Natural killer cell (primary cell): ENCODE data around the gene RPL39L. TPM values are rescaled to one million over a fixed set of nuclear protein-coding genes. Genes with fewer than 3 reads are reported as not detected.
A peak's percentile ranks its signal among the peaks of the same experiment; 100 is the strongest.

Source experiments
- ATAC-seq, 3 donors: fragments of 150-1000 bp in 2 of 3; fragments of 200-7000 bp in 1 of 3; cut with Tn5 transposase; 1 replicate in 1 of 3; 2 replicates in 2 of 3; pipeline ENCODE4 v1.10.0; 2021; ENCODE audit warnings: mild to moderate bottlenecking in 2 of 3, moderate library complexity in 2 of 3
- DNase-seq, 2 donors: peaks; one replicate each; pipeline versions ENCODE4 v3.0.0 to v3.0.0-alpha.2; 2013 to 2021; ENCODE audit warnings: mixed read lengths in 1 of 2
- H3K27ac ChIP-seq: one replicate; pipeline ENCODE4 v1.5.1; 2013; ENCODE audit warnings: mild to moderate bottlenecking, low read length
- H3K27me3 ChIP-seq: one replicate; pipeline ENCODE4 v1.6.1; 2013; ENCODE audit warnings: low read length; ENCODE audit not compliant: control insufficient read depth, insufficient read depth
- H3K36me3 ChIP-seq: one replicate; pipeline ENCODE4 v1.6.1; 2013; ENCODE audit warnings: low read length; ENCODE audit not compliant: control insufficient read depth, insufficient read depth
- H3K4me1 ChIP-seq: one replicate; pipeline ENCODE4 v1.6.1; 2013; ENCODE audit warnings: low read length; ENCODE audit not compliant: control insufficient read depth, insufficient read depth
- H3K4me3 ChIP-seq: one replicate; pipeline ENCODE4 v1.5.1; 2013; ENCODE audit warnings: low read length
- H3K9me3 ChIP-seq: one replicate; pipeline ENCODE4 v1.6.1; 2013; ENCODE audit warnings: low read length; ENCODE audit not compliant: control insufficient read depth, insufficient read depth
- H3K27ac Mint-ChIP-seq, 2 donors: one replicate each; pipeline ENCODE4 v1.8.0; 2022; ENCODE audit warnings: mild to moderate bottlenecking in 2 of 2, mixed read lengths in 2 of 2, moderate library complexity in 1 of 2
- H3K27me3 Mint-ChIP-seq, 2 donors: one replicate each; pipeline ENCODE4 v1.8.0; 2022; ENCODE audit warnings: low read depth in 2 of 2, mixed read lengths in 2 of 2
- H3K36me3 Mint-ChIP-seq: one replicate; pipeline ENCODE4 v1.8.0; 2022; ENCODE audit warnings: mixed read lengths
- H3K4me1 Mint-ChIP-seq, 2 donors: one replicate each; pipeline ENCODE4 v1.8.0; 2022; ENCODE audit warnings: mixed read lengths in 2 of 2
- H3K4me3 Mint-ChIP-seq: one replicate; pipeline ENCODE4 v1.8.0; 2022; ENCODE audit warnings: mild to moderate bottlenecking, moderate library complexity, mixed read lengths
- H3K9me3 Mint-ChIP-seq, 2 donors: one replicate each; pipeline ENCODE4 v1.8.0; 2022; ENCODE audit warnings: mixed read lengths in 2 of 2
- WGBS: methylation state at CpG from one replicate; pipeline ENCODE4 v1.1.7; 2013; ENCODE audit warnings: missing lambda C conversion rate; ENCODE audit not compliant: insufficient coverage; 5-methylcytosine and 5-hydroxymethylcytosine counted together
- intact Hi-C: fragments of 100-400 bp; cut with micrococcal nuclease; formaldehyde crosslinking; loops from one replicate; pipeline ENCODE4 v1.14.2; 2022
- total RNA-seq, 4 donors: library from RNA; stranded (reverse); fragments of 120-200 nt in 1 of 4; gene quantifications; one replicate each; pipeline versions ENCODE4 v1.2.3 to v1.2.4, GENCODE V29; 2013 to 2022
- TF ChIP-seq, protein P1 (sequence below): fragments of 200-600 bp; IDR thresholded peaks from one replicate; pipeline ENCODE4 v1.8.0; 2022; ENCODE audit warnings: antibody characterized with exemption

The RPL39L gene
- total RNA-seq, 3 donors from 2014 or later (not counting 1 experiment from before 2014, with no cell fraction given): 3.1 to 6.6 (median 4.3) TPM

DNA sequence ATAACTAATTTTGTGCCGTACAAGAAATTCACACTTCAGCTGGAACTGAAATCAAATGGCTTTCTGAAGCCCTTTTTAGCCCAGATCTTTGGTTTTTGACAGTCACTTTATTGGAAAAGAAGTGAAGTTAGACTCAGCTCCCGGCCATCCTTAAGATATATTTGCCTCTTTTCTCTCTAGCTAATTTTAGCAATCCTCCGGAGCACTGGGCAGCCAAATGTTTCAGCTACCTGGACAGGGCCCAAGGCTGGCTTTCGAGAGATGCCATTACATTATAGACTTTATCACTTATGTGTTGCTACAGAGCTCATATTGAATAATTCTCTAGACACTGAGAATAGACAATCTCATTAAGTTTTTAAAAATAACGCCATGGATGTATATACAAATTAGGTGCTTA, 28.5 kb upstream of the RPL39L start:
- H3K4me3 ChIP-seq: no peak overlapping the region
- no peak overlapping the region for H3K4me3 Mint-ChIP-seq
- intact Hi-C loops: loop anchor here (5.0 kb wide), 1 partner anchor 550 kb away; no protein-coding TSS in a partner anchor
- H3K36me3 Mint-ChIP-seq: no peaks in the 10 kb centered on the region
- DNase-seq: no peak
- WGBS: 89% methylated on average over 4 of the region's 5 CpGs
- H3K27me3 Mint-ChIP-seq: peaks cover 16 to 31% of the 10 kb centered on the region in 2 donors
- H3K4me1 ChIP-seq: no peaks in the 10 kb centered on the region
- H3K4me1 Mint-ChIP-seq: no peaks in the 10 kb centered on the region
- H3K27me3 ChIP-seq: peaks cover 3% of the 10 kb centered on the region
- H3K27ac Mint-ChIP-seq: no peak overlapping the region
- no peaks in the 10 kb centered on the region for H3K9me3 ChIP-seq
- no peaks in the 10 kb centered on the region for H3K9me3 Mint-ChIP-seq
- TF ChIP-seq, protein P1, sequence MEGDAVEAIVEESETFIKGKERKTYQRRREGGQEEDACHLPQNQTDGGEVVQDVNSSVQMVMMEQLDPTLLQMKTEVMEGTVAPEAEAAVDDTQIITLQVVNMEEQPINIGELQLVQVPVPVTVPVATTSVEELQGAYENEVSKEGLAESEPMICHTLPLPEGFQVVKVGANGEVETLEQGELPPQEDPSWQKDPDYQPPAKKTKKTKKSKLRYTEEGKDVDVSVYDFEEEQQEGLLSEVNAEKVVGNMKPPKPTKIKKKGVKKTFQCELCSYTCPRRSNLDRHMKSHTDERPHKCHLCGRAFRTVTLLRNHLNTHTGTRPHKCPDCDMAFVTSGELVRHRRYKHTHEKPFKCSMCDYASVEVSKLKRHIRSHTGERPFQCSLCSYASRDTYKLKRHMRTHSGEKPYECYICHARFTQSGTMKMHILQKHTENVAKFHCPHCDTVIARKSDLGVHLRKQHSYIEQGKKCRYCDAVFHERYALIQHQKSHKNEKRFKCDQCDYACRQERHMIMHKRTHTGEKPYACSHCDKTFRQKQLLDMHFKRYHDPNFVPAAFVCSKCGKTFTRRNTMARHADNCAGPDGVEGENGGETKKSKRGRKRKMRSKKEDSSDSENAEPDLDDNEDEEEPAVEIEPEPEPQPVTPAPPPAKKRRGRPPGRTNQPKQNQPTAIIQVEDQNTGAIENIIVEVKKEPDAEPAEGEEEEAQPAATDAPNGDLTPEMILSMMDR: no peak
- no peak overlapping the region for H3K27ac ChIP-seq
- H3K36me3 ChIP-seq: no peaks in the 10 kb centered on the region
- no peak for ATAC-seq

DNA sequence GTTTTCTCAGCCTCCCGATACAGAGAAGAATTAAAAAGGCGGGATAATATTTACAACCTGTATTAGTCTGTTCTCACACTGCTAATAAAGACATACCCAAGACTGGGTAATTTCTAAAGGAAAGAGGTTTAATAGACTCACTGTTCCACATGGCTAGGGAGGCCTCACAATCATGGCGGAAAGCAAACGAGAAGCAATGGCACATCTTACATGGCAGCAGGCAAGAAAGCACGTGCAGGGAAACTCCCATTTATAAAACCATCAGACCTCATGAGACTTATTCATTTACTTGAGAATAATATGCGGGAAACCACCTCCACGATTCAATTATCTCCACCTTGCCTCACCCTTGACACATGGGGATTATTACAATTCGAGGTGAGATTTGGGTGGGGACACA, 27.5 kb upstream of the RPL39L start:
- H3K4me1 Mint-ChIP-seq: no peaks in the 10 kb centered on the region
- Histone ChIP-seq H3K9me3 (no peaks in the 10 kb centered on the region), H3K27ac (no peak overlapping the region), H3K36me3 (no peaks in the 10 kb centered on the region), H3K4me1 (no peaks in the 10 kb centered on the region), H3K27me3 (no peaks in the 10 kb centered on the region), H3K4me3 (no peak overlapping the region)
- WGBS: 91% methylated on average over 5 of the region's 8 CpGs
- no peak overlapping the region for H3K27ac Mint-ChIP-seq
- no peaks in the 10 kb centered on the region for H3K36me3 Mint-ChIP-seq
- H3K27me3 Mint-ChIP-seq: peaks cover 16 to 38% of the 10 kb centered on the region in 2 donors
- no peak overlapping the region for H3K4me3 Mint-ChIP-seq
- no peak for DNase-seq
- ATAC-seq: no peak
- no peaks in the 10 kb centered on the region for H3K9me3 Mint-ChIP-seq
- intact Hi-C loops: loop anchor here (5.0 kb wide), 1 partner anchor 549 kb away; no protein-coding TSS in a partner anchor
- TF ChIP-seq, protein P1: no peak

DNA sequence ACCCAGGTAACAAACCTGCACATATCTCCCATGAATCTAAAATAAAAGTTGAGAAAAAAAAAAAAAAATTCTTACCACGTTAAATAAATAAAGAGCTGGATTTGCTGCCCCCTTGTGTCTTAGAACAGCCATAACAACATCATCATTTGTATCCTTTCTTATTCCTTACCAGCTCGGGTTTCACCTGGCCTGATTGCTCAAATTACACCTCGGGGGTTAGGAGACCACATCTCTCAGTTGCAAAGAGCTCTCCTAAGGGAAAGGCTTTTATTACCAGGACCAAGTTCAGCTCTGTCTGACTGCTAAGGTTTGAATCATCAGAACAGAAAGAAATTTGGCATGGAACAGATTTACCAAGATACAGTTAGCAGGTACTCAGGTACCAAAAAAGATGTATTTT, 25.8 kb upstream of the RPL39L start:
- Mint-ChIP-seq H3K4me1 (no peaks in the 10 kb centered on the region), H3K4me3 (no peak overlapping the region), H3K36me3 (no peaks in the 10 kb centered on the region), H3K27ac (no peak overlapping the region), H3K27me3 (peaks cover 26 to 51% of the 10 kb centered on the region in 2 donors), H3K9me3 (no peaks in the 10 kb centered on the region)
- H3K27ac ChIP-seq: no peak overlapping the region
- no peaks in the 10 kb centered on the region for H3K9me3 ChIP-seq
- no peak overlapping the region for H3K4me3 ChIP-seq
- no peaks in the 10 kb centered on the region for H3K4me1 ChIP-seq
- H3K36me3 ChIP-seq: no peaks in the 10 kb centered on the region
- TF ChIP-seq, protein P1: peak; percentile 81
- intact Hi-C loops: loop anchor here (1.0 to 5.0 kb wide), 3 partner anchors 52 to 548 kb away; no protein-coding TSS in a partner anchor
- H3K27me3 ChIP-seq: no peaks in the 10 kb centered on the region
- WGBS: 0% methylated on average over 2 of the region's 3 CpGs
- DNase-seq: peak in 1 of 2 donors; percentile 85
- ATAC-seq: peak; percentile 67 to 75 (median 71)

DNA sequence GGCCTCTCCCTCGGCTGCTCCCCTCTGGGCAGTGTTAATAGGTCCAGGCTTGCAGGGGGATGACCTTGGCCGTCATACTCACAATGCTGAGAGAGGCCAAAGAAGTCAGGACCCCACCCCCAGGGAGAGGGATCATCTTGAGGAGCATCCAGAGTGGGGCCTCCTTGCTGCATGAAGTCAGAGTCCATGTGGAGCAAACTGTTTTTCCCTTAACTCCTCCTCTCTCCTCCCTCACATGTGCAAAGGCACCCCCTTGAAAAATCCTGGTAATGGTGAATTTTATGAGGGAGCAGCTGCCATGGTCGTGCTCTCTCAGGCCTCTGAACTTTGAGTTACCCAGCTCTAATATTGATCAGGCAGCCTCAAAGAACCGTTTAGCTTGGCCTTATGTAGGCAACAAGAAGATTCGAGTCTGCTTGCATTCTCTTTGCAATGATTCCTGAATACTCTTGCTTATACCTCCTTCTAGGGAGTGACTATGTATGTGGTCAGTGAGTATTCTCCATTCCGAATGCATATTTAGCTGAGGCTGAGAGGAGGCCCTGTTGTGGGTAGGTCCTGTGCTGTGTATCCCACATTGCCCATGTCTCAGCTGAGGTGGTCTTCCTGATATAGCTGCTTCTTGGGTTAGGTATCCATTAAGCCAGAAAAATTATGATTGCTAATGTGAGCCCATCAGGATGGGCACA, 23.1 kb upstream of the RPL39L start:
- H3K9me3 Mint-ChIP-seq: no peaks in the 10 kb centered on the region
- Histone ChIP-seq H3K36me3 (no peaks in the 10 kb centered on the region), H3K4me1 (no peaks in the 10 kb centered on the region), H3K27ac (no peak overlapping the region), H3K4me3 (no peak overlapping the region), H3K27me3 (no peaks in the 10 kb centered on the region), H3K9me3 (no peaks in the 10 kb centered on the region)
- intact Hi-C loops: no loop called here
- H3K27ac Mint-ChIP-seq: no peak overlapping the region
- DNase-seq: no peak
- H3K27me3 Mint-ChIP-seq: peaks cover 29 to 40% of the 10 kb centered on the region in 2 donors
- no peaks in the 10 kb centered on the region for H3K4me1 Mint-ChIP-seq
- TF ChIP-seq, protein P1: no peak
- H3K4me3 Mint-ChIP-seq: no peak overlapping the region
- H3K36me3 Mint-ChIP-seq: no peaks in the 10 kb centered on the region
- ATAC-seq: no peak
- WGBS: 84% methylated on average over 6 of the region's 6 CpGs
